ENCODE results near the gene EXOC6.
A peak's percentile ranks its signal among the peaks of the same experiment; 100 is the strongest.

Gene EXOC6

DNA sequence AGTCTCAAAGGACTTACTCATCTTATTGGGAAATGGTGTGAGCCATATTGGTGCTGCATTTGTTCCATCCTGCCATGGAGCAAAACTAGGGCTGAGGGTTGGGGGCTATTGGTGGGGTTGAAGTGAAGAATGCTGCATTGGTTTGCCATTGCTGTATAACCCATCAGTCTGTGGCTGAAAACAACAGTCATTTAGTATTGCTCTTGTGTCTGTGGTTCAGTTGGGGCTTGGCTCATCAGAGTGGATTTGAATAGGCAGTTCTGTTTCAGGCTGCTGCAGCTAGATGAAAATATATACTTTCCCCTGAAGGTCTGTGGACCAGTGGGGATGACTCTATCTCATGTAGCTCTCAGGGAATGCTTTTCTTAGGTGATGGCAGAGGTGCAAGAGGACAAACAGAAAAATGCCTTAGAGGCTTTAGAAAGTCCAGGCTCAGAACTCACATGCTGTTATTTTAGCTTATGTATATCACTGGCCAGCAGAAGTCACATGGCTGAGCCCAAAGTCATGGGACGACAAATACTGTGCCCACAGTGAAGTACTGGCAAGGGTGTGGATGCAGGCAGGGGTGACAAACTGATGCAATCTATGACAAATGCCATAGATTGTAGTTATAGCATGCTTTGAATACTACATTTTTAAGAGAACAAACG is 15.2 kb upstream of the EXOC6 start:
- DNase-seq = no peak

DNA sequence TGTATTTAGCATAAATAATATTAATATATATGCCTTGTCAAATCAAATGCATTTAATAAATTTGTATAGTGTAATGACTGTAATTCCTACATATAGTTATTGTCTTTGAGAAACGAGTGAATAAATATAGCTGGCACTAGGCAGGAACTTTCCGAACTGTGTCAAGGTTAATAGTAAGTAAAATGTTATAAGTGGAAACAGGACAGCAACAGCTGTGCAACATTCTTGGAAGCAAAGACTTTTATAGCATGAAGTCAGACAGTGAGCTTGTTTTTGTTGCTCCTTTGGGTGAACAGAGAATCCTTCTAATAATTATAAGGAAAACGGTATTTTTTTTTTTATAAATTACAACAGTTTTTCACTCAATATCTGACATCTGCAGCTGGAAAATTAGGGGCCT is 14.0 kb upstream of the EXOC6 start:
- no peak for DNase-seq

DNA sequence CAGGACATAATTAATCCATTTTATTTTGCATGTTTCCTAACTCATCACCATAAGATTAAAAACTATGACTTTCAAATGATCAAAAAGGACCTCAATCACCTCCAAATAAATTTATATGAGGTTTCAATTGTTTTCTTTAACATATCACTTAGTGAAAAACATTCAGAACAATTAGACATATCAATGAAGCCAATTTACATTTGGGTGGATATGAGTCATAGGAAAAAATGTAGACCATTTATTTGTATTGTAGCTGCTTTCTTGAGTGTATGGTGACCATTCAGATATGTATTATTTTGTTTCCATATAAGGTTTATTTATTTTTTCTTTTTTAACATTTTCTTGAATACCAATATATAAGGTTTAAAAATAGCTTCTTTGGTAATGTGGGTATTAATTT is 13.3 kb upstream of the EXOC6 start:
- no peak for DNase-seq

DNA sequence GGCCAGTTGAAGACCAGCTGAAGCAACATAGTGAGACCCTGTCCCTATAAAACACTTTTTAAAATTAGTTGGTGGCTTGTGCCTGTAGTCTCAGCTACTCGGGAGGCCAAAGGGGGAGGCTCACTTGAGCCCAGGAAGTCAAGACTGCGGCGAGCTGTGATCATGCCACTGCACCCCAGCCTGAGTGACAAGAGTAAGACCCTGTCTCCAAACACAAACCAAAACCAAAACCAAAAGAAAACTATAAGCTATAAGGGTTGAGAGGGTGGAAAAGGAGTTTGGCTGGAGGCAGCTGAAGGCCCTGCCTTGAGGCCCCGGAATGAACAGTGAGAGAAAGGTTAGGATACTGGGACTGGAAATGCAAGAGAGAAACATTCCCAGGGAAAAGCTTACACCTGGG is 10.9 kb upstream of the EXOC6 start:
- DNase-seq = no peak

DNA sequence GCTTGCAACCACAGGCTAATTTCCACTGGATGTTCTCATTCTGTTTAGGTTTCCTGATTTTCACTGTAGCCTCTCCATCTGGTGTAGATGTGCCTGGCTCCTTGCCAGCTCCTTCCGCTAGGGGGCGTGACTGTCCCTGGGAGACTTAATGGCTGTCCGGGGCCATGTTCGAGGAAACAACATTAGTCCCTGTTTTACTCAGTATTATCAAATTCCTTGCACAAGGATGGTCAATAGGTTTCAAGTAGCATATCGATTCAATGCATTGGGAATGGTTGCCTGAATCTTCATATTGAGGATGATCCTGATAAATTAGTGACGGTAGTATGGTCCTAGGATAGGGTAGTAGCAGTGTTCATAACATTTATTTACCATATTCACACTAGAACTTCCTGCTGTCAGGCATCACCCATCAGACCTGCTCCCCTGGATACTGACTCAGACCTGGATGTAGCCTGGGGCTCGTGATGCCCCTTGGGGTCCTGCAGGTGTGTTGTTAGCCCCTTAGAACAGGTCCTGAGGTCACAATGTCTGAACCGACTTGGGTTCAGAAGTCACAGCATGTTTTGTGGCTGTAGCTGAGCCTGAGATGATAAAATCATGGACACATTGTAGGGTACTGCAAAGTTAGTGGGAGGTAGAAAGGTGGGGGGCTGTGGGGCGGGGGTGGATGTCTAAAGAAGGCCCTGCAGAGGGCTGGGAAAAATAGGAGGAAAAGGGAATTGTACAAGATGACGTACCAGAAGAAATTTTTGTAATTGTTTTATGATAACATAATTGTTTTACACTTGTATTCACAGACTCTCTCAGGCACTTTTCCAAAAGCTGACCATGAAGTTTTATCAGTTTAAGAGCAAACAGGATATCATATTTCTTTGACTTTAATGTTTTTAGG is 8.9 kb upstream of the EXOC6 start:
- DNase-seq = no peak

DNA sequence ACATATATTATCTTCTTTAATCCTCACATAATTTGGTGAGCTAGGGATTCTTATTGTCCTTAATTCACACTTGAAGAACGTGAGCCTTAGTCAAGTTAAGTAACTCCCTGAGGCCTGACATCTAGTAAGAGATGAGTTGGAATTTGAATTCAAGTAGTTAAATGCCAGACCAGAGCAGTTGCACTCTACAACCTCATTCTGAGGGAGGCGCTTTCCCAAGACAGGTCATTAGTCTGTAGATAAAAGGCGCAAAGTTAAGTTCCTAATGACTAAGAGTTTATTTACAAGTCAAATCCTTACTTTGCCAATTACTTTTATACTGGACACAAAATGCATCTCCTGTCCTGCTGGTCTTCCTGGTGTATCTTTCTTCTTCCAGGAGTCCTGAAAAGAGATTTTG is 3.6 kb upstream of the EXOC6 start:
- DNase-seq = no peak

GRCh38 chr10:92845921-92846320 is 2.4 kb upstream of the EXOC6 start:
- no peak for DNase-seq

- no peak for DNase-seq
Measured at GRCh38 chr10:92846344-92846743, 2.0 kb upstream of the EXOC6 start.

DNA sequence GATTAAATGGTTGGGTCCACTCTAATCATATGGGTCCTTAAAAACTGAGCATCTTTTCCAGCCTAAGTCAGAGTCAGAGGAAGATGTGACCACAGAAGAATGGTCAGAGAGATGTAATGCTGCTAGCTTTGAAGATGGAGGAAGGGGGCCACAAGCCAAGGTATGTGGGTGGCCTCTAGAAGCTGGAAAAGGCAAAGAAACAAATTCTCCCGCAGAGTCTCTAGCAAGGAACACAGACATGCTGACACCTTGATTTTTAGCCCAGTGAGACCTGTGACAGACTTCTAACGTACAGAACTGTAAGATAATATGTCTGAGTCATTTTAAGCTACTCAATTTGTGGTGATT is 1.5 kb upstream of the EXOC6 start:
- DNase-seq = no peak

- peak in 1 of 14 donors; percentile 1 for DNase-seq
Measured at GRCh38 chr10:92847202-92847864, 987 bp upstream of the EXOC6 start.

- no peak for DNase-seq
Measured at GRCh38 chr10:92848037-92848440, 281 bp upstream of the EXOC6 start.

DNA sequence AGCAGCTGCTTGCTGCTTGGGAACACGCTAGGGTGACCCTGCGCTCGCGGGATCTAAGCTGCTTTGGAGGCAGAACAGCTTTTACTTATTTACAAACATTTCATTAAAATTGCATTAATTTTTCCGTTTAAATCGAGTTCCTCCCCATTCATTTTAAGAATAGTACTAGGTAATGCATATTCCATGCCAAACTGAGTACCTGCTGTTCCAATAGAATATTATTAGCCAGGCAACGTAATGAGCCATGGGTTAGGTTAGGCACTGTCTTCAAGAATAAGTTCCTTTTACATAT is 860 bp downstream of the EXOC6 start:
- no peak for DNase-seq

GRCh38 chr10:92849576-92850090 is 1.3 kb downstream of the EXOC6 start:
- peak in 1 of 14 donors; percentile 40 for DNase-seq

- no peak for DNase-seq
Measured at GRCh38 chr10:92850185-92850584, 1.9 kb downstream of the EXOC6 start.

GRCh38 chr10:92851003-92851402 is 2.7 kb downstream of the EXOC6 start:
- no peak for DNase-seq

GRCh38 chr10:92855560-92855959 is 7.2 kb downstream of the EXOC6 start:
- no peak for DNase-seq

- no peak for DNase-seq
Measured at GRCh38 chr10:92857904-92858514, 9.7 kb downstream of the EXOC6 start.

DNA sequence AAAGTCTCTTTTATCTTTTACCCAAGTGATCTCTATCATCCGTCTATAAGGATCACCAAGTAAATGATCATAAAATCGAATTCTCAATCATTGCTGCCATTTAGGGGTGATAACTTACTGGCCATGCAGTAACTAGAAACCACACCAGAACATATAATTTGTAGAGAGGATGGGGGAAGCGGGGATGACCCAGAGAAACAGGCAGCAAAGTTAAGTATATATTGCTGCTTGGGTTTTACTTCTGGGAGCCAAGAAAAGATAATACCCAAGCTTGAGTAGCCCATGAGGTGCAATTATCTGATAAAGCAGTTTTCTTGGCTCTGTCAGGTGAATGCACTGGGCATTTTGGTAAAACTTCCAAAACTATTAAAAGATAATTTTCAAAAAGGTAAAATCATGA is 18.9 kb downstream of the EXOC6 start:
- no peak for DNase-seq

DNA sequence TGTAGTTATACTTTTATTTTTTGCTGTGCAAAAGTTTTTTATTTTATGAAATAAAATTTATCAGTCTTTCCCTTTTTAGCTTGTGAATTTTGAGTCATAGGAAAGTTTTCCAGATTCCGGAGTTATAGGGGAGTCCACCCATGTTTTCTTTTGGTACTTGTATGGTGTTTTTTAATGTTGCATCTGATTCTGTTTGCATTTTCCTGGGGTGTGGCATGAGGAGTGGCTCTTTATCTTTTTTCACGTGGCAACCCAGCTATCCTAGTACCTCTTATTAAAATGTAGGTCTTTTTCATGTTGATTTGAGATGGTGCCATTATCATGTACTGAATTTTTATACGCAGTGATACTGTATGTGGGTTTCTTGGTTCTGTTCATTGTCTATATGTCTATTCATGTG is 19.7 kb downstream of the EXOC6 start:
- DNase-seq = no peak

DNA sequence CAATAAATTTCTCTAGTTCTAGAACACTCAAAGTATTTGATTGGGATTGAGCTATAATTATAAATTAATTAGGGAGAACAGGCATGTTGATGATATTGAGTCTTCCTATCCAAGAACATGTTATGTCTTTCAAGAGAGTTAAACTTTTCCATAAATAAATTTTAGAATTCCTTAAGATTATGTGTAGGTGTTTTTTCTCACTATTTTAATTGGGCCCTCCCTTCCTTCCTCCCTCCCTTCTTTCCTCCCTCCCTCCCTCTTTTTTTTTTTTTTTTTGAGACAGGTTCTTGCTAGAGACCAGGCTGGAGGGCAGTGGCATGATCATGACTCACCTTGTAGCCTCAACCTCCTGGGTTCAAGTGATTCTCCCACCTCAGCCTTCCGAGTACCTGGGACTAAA is 20.2 kb downstream of the EXOC6 start:
- DNase-seq = no peak

- no peak for DNase-seq
Measured at GRCh38 chr10:92873029-92873428, 24.7 kb downstream of the EXOC6 start.

- no peak for DNase-seq
Measured at GRCh38 chr10:92876509-92877036, 28.3 kb downstream of the EXOC6 start.

Measured in C1 segment of cervical spinal cord (tissue), 14 donors.